ENCODE measurements around the gene GARIN5B.

DNA sequence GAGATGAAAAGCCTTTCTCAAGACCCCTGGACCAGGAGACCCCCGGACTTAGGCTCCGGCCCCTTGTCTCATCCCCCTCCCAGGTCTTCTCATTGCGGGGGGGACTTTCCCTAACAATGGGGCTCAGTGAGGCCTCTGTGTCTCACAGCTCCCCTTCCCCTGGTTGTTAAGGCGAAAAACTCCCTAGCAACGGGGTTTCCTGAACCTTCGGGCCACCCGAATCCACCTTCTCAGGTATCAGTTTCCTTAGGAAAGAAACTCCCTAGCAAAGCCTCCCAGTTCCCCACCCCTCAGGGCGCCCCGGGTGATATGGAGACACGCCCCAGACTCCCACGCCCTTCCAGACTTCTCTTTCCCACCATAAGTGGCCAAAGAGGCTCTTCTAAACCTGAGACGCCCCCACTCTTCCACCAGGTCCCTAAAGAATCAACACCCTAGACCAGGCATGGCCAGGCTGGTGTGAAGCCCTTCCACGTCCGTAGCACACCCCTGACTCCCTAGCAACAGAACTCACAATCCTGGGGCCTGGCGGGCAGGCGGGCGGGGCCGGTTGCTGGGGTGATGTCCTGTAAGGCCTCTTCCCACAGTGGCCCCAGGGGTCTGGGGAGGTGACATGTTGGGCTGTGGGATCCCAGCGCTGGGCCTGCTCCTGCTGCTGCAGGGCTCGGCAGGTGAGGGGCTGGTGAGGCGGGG is 13.3 kb upstream of the GARIN5B start, which contains the start of gene TMEM190:
- TF ChIP-seq, protein P1, sequence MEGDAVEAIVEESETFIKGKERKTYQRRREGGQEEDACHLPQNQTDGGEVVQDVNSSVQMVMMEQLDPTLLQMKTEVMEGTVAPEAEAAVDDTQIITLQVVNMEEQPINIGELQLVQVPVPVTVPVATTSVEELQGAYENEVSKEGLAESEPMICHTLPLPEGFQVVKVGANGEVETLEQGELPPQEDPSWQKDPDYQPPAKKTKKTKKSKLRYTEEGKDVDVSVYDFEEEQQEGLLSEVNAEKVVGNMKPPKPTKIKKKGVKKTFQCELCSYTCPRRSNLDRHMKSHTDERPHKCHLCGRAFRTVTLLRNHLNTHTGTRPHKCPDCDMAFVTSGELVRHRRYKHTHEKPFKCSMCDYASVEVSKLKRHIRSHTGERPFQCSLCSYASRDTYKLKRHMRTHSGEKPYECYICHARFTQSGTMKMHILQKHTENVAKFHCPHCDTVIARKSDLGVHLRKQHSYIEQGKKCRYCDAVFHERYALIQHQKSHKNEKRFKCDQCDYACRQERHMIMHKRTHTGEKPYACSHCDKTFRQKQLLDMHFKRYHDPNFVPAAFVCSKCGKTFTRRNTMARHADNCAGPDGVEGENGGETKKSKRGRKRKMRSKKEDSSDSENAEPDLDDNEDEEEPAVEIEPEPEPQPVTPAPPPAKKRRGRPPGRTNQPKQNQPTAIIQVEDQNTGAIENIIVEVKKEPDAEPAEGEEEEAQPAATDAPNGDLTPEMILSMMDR (IDR thresholded peaks at IDR 0.05), result no peak
- TF ChIP-seq POLR2A (IDR thresholded peaks at IDR 0.05), result no peak

All from upper lobe of left lung (tissue), 4 donors.